ENCODE results near the gene ABL1.

- TF ChIP-seq CTCF (IDR thresholded peaks at IDR 0.05; ENCODE audit: borderline replicate concordance, extremely low read depth, low read length, poor library complexity, severe bottlenecking) (no peak), EZH2 (IDR thresholded peaks at IDR 0.05; ENCODE audit: borderline replicate concordance, low read depth, low read length, severe bottlenecking) (no peak)
Observed at GRCh38 chr9:130893341-130894101, 58.5 kb downstream of the ABL1 start.
